ENCODE measurements around the gene CDK4.

GRCh38 chr12:57777367-57777766, 25.3 kb upstream of the CDK4 start:
- TF ChIP-seq POLR2A (IDR thresholded peaks at IDR 0.05; ENCODE audit: low read length): no peak
- no peak for TF ChIP-seq GATA1 (IDR thresholded peaks at IDR 0.05; ENCODE audit: low read depth, low read length)
